ENCODE results near the gene FRMD6.

The FRMD6 gene
- 1.6 to 1.9 reads per million in 2 donors for total RNA-seq

- peak; percentile 53 to 90 (median 69) for DNase-seq
These were observed at the start of gene FRMD6 for GRCh38 chr14:51651388-51652167. Gene FRMD6, plus strand, starts transcription at chr14:51651910. Its CDS starts 37,927 bp downstream, at chr14:51689837.

DNA sequence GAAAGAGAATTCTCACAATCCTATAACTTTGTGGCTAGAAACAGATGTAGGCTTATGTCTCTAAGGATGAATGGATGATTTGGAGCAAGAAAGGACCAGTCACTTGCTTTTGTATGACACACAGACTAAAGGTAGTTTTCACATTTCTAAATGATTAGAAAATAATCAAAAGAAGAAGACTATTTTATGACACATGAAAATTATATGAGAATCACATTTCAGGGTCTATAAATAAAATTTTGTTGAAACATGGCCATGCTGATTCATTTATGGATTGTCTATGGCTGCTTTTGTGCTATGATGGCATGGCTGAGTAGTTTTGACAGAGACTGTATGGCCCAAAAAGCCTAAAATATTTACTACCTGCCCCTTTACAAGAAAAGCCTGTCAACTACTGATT, 49.4 kb upstream of the FRMD6 start:
- no peak for DNase-seq

DNA sequence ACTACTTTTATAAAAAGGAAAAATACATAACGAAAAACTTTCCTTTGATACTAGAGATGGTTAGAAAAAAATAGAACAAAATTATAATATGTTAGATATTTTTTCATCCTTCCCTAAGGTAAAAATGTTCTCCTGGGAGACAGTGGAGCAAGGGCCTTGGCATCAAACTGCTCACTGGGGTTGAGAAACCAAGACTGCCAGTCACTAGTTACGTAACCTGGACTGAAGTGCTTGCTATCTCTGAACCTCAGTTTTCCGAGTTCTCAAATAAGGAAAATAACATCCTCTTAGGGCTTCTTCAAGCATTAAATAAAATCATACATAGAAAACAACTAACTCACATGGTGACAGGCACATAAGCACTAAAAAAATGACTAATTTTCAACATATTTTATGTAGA, 48.2 kb upstream of the FRMD6 start:
- no peak for DNase-seq

DNA sequence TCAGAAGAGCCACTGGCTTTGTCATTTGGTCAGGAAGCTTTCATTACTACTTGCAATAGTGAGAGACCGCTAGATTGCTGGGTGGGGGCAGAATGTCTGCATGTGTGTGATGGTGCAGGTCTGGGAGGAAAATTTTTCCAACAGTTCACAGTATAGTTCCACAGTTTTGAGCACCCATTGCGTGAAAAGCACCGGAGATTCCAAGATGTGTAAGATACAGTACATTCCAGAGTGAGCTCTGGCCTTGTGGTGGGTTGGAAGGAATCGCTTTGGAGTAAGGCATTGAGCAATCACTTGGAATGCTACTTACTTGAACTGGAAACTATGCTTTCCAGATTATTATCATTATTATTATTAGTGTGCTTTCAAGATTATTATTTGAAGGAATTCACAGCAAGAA, 47.6 kb upstream of the FRMD6 start:
- no peak for DNase-seq

DNA sequence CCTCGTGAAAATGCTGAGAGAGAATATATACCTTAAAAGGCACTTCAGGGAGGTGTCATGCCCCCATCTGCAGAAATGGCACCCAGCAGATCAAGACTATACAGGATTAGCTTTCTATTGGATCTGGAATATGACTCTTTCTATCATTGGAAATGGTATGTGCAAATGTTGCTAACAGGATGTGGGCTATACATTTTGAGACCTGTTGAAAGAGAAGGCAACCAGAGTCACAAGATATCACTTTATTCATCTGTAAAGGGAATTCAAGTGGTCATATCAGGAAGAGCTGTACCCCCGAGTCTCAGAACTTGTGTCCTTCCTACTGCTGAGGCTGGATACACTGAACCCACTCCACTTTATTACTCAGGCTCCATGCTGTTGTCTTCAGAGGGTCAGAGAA, 46.1 kb upstream of the FRMD6 start:
- DNase-seq: no peak

DNA sequence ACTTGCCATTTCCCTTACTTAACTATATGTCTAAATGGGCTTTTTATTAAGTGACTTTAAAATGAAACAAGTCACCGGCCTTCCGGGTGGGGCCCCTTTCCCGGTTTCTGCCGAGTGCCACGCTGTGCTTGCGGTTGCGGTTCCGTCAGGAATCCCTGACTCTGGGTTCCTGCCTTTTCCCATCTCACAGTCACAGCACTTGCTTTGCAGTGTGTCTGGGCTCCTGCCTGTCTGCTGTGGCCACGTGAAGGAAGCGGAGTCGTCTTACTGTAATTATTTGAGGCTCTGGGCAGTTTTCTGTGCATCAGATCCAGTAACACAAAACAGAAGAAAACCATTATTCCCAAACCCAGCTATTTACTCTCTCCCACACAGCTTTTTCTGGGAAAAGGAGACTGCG, 44.0 kb upstream of the FRMD6 start:
- no peak for DNase-seq

GRCh38 chr14:51609251-51609954, 42.3 kb upstream of the FRMD6 start:
- DNase-seq: no peak

- DNase-seq: no peak
These were observed 41.8 kb upstream of the FRMD6 start for GRCh38 chr14:51609955-51610283.

DNA sequence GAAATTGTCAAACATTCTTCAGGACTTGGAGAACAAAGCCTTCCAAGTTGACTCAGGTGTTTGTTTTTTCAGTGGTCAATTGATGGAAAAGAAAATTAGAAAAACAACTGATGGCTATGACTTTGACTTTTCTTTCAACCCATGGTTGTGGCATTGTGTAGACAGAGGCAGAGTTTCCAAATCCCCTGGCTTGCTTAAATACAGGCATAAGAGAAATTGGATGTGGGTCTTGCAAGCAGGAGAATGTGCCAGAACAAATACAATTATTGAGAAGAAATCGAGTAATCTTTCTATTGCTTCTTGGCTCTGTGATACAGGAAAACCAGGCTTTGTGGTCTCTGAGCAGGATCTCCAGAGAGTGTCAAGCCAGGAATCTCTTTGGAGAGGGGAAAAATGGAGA, 40.9 kb upstream of the FRMD6 start:
- no peak for DNase-seq

GRCh38 chr14:51612449-51612848, 39.3 kb upstream of the FRMD6 start:
- DNase-seq: no peak

DNA sequence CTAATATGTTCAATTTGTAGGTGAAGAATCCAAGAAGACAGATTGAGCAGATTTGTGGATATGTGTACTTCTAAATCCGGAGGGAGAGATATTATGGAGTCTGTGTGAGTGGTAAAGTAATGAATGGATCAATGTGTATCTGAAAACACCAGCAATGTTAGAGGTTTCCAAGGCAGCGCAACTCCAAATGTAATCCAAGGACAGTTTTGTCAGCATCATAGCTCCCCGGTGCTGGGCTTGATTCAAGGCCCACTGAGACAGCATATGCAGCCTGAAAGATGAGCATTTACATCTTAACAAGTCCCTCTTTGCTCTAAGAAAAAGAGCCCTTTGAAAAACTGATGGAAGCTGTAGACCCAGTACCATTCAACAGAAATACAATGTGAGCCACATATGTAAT, 38.3 kb upstream of the FRMD6 start:
- DNase-seq: no peak

DNA sequence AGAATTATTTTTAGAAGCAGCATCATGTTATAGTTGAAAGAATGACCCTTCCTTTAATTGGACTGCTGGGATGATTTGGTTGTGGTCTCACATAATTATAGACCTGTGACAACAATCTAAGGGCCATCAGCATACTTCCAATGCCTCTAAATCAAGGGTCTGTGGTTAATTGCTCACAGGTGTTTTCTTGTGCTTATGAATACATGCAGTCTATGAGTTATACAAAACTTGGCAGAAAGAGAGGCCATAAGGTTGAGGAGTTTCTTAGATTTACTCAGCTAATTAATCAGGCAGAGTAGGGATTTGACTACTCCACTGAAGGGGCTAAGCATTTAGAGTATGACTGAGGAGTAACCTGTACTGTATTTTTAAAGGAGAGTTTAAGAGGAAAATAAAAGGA, 37.0 kb upstream of the FRMD6 start:
- DNase-seq: no peak

GRCh38 chr14:51616256-51616655, 35.5 kb upstream of the FRMD6 start:
- no peak for DNase-seq

DNA sequence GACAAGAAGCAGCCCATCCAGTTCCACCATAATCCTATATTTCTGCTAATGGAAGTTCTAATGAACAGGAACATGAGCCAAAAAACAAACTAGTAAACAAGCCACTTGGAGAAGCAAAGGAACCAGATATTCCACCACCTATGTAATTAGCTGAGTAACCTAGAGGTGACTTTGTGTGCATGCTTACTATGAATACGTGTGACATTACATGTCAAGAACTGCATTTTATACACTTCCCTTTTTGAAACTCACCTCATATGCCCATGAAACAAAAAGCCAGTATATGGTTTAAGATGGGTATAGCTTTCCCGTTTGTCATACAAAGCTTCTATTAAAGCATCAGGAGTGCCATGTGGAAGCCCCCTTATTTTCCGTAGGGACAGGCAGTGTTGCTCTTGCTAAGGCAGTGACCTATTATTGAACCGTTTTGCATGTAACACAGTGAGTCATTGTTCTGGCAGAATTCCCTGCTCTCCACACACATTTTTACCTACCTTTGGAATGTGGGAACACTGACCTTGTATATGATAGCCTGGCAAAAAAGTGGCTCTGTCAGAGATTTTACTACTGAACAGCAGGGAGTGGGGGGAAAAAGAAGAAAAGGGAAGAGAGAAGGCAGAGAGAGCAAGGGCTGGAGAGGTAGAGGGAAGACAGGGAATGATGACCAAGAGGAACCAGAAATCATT, 34.8 kb upstream of the FRMD6 start:
- DNase-seq: no peak

DNA sequence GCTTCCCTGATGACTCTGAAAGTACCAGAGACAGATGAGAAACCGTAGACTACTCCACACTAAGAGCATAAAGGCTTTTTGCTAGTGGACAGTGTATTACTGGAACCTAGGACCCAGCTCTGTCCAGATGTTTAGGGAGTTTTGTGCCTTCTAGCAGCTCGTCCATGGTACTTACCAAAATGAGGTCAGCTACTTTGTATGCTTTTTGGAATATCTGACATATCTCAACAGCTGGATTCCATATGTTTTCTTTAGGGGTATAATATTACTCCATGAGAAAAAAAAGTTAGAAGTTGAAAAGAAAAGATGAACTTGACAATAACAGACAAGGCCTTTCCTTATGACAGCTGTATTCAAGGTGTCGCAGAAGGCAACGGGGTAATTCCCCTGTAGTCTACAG, 32.1 kb upstream of the FRMD6 start:
- DNase-seq: no peak

DNA sequence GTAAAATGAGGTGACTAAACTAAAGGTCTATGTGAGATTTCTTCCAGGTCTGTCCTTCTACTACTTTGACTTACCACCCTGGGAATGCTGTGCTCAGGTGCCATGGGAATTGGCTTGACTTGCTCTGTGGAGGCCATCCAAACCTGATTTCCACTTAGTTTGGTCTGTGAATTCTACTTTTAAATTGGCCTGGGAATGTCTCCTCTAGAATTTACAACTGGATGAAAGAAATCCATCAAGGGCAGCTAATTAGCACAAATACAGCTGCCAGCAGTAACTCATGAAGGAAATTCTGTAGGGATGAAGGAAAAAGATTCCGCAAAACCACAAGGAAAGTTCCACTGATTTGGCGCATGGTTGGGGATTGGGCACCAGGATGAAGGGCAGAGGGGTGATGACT, 31.7 kb upstream of the FRMD6 start:
- DNase-seq: no peak

DNA sequence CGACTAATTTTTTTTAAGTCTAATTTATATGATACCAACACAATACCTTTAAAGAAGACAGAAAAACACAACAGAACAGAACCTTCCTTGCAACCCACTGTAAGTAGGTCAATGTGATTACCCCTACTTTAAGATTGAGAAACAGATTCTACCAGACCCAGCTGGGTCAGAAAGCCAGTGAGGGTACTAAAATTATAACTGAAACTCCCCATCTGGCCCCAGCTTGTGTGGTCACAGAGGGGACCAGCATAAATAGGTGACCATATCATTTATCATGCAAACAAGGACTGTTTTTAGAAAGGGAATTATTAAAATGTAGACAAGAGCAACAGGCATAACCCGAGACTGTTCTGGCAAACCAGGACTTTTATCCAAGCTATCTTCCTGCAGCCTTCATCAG, 30.1 kb upstream of the FRMD6 start:
- DNase-seq: no peak

DNA sequence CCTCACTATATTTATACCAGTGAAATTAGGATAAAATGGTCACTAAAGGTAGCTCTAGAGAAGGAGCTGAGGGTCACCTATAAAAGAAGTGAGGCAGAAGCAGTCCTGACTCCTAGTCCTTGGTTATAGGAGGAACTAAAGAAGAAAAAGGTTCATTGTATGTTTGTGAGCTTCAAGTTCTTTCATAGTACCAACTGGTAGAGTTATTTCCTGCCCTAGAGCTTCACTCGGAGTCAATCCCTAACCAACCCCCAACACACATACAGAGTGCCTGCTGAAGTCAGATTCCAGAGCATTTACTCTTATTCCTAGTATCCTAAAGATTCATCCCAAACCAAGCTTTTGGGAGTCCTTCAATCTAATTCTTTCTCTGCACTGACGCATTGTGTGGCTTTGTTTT, 29.3 kb upstream of the FRMD6 start:
- no peak for DNase-seq

GRCh38 chr14:51624955-51625569, 26.6 kb upstream of the FRMD6 start:
- DNase-seq: no peak

- DNase-seq: no peak
These were observed 25.5 kb upstream of the FRMD6 start for GRCh38 chr14:51626185-51626584.

GRCh38 chr14:51626788-51627187, 24.9 kb upstream of the FRMD6 start:
- DNase-seq: no peak

GRCh38 chr14:51627313-51627712, 24.4 kb upstream of the FRMD6 start:
- no peak for DNase-seq

DNA sequence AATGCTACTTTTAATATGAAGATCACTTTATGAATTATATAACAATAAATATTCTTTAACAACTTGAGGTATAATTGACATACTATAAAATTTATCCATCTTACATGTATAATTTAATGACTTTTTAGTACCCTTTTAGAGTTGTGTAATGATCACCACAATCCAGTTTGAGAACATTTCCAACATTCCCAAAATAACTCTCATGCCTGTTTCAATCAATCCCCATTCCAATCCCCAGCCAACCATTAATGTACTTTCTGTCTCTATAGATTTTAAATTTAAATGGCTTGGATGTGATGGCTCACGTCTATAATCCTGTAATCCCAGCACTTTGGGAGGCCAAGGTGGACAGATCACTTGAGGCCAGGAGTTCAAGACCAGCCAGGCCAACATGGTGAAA, 23.5 kb upstream of the FRMD6 start:
- DNase-seq: no peak

DNA sequence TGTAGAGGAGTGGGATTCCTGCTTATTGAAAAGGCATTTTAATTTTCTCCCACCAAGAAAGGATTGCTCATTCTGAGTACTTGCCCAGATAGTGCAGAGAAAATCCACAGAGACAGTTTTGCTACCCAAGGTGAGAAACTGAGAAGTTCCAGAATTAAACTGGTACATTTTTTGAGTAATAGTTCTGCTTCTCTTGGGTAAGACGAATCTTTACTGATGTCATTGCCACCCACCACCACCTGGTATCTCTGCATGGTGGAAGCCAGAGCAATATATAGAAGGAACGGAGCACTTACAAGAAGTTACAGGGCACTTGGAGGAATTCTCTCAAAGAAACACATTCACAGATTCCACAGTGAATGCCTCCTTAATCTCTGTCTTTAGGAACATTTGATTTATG, 20.7 kb upstream of the FRMD6 start:
- no peak for DNase-seq
